Vagina (tissue), 2 donors: ENCODE data around the gene FAP.

ENCODE experiments used
- CTCF ChIP-seq, 3 experiments: fragments of 450-650 bp in 2 of 3; fragments of 200-600 bp in 1 of 3; sonication (generic) in 1 of 3; IDR thresholded peaks; one replicate each; pipeline ENCODE4 v1.5.1; 2017 to 2019; ENCODE audit warnings: antibody characterized with exemption in 3 of 3, mild to moderate bottlenecking in 2 of 3, moderate library complexity in 2 of 3
- POLR2AphosphoS5 ChIP-seq, 2 donors: sonication (generic); formaldehyde crosslinking; IDR thresholded peaks; one replicate each; pipeline ENCODE4 v1.9.0; 2017; ENCODE audit warnings: antibody characterized with exemption in 2 of 2, mild to moderate bottlenecking in 2 of 2, low read depth in 1 of 2; ENCODE audit not compliant: insufficient read depth in 1 of 2

DNA sequence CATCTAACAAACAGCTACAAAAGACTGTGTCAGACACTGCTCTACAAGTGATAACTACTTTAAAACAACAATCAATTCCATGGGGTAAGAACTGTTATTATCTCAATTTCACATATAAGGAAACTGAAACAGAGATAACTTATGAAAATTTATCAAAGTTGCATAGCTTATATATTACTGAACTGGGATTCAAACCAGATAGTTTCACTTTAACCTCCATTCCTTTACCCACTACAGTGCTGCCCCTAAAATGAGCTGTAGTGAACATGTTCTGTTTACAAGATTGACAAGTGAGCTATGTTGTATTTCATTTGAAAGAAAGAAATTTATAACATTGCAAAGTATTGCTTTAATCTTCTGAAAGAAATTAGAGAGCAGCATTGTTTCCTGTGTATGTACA is 77.1 kb downstream of the FAP start:
- TF ChIP-seq POLR2AphosphoS5 (IDR thresholded peaks at IDR 0.05; ENCODE audit: insufficient read depth in 1 of 2, low read depth in 1 of 2) (no peak), CTCF (IDR thresholded peaks at IDR 0.05) (no peak)
